T-helper 9 cell (primary cell): Measurements from ENCODE around the gene NIPAL1.
A peak's percentile ranks its signal among the peaks of the same experiment; 100 is the strongest.

Source experiments
- DNase-seq: peaks from one replicate; pipeline ENCODE4 v3.0.0-alpha.2; 2020

Gene NIPAL1

DNA sequence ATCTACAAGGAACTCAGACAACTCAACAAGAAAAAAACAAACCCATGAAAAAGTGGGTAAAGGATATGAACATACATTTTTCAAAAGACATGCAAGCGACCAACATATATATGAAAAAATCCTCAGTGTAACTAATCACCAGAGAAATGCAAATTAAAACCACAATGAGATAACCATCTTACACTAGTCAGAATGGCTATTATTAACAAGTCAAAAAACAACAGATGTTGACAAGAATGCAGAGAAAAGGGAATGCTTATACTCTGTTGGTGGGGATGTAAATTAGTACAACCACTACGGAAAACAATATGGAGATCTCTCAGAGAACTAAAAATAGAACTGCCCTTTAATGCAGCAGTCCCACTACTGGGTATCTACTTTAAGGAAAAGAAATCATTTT is 12.1 kb downstream of the NIPAL1 start:
- DNase-seq, result no peak

DNA sequence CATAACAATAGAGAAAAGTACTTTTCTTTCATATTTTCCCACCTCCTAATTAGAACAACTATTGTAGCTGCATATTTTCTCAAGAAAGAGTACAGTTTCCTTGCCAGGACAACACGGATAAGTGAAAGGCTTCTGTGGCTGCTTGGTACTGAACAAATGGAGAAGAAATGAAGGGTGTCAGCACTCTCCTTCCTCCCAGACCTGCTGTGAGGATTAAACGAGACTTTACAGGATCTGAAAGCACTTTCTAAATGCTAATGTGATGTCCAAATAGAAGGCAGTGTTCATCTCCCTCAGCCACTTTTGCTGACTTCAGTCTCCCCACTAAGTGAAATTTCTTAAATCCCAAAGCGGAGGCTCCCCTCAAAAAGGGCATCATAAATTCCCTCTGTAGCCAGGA is 13.9 kb downstream of the NIPAL1 start:
- DNase-seq, result no peak

DNA sequence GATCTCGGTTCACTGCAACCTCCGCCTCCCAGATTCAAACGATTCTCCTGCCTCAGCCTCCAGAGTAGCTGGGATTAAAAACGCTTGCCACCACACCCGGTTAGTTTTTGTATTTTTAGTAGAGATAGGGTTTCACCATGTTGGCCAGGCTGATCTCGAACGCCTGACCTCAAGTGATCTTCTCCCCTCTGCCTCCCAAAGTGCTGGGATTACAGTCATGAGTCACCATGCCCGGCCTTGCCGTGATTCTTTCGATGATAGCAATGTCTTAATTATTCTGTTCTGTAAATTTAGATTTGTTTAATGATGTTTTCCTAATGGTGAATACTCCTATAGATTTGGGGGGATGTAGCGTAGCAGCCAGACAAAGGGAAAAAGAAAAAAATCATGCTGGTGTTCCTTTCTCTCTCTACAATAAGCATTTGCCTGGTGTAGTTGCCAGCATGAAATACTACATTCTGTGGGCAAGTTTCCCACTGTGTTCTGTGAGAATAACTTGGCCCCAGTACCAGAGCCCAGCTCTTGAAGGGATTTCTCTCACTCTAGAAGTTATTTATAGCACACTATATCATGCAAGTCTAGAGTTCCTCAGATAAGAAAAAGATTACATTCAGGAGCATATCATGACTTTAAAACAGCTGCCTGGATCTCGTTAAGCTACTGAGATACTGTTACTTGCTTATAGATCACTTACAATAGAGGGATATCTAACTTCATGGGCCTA is 15.4 kb downstream of the NIPAL1 start:
- no peak for DNase-seq

DNA sequence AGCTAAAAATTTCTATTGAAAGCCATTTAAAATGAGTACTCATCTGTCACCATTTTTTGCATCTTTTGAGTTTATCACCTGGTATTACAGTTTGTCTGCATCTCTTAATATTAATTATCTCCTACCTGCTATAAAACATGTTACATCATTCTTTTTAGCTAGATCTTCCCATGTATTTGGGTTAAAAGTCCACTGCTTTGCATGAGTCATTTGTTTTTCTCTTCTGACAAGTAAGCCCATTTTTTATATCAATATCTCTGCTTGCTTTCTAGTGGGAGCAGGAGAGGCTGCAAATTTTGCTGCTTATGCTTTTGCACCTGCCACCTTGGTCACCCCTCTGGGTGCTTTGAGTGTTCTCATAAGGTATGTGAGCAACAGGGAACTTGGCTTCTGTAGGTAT is 16.1 kb downstream of the NIPAL1 start:
- no peak for DNase-seq

DNA sequence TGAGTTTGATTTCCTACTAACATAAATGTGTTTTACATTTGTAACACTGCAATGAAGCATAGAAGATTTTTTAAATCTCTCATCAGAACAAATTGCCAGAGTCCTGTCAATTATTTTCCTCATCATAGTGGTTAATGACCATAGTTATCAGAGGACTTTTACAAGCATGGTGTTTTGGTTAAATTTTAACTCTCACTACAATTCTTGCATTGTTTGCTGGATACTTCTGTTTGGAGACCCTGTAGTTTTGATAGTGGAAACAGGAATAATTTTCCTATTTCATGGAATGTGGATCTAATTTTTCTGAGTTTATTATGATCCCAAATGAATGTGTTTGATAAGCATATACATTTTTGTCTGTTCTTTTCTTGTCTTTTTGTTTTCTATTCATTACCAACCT is 16.8 kb downstream of the NIPAL1 start:
- DNase-seq, result no peak

DNA sequence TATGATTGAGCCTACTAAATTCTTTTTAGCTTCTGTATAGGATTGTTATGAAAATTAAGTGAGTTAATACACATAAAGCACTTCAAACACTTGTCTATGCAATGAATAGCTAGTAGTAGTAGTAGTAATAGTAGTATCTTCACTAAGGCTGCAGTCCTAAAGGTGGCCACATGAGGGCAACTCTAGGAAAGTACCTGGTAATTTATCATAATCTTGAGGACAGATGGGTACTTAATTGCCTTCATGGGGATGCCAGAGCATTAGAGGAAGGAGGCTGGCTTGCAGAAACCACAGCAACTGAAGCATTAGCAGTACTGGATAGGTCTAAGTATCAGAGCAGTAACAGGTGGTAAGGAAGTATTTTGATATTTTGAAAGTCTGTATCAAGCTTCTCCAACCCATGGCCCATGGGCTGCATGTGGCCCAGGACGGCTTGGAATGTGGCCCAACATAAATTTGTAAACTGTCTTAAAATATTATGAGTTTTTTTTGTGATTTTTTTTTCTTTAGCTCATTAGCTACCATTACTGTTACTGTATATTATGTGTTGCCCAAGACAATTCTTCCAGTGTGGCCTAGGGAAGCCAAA is 17.3 kb downstream of the NIPAL1 start:
- peak; percentile 42 for DNase-seq

DNA sequence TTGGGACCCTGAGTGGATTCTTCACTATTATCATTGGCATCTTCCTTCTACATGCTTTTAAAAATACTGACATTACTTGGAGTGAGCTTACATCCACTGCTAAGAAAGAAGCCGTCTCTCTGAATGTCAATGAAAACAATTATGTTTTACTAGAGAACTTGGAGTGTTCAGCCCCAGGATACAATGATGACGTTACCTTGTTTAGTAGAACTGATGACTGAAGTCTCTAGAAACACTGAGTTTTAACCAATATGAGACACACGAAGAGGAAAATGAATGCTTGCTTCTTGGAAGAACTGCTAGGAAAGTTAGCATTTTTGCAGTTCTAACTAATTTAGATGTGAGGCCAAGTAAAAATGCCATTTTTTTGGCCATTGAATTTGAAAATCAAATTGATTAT is 19.4 kb downstream of the NIPAL1 start:
- no peak for DNase-seq

DNA sequence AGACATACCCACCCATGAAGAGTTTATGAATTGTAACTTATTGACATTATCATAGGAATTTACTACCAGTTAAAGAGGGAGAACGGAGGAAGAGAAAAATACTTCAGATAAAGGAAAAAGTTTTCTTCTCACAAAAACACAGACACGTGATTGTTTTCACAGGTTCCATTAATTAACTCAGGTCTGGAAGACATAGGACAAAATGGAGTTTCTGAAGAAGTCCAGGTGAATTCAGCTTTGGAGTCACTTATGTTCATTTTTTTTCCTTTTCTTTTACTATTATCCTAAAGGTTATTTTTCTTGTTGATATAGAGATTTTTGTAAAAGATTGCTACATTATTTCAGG is 20.5 kb downstream of the NIPAL1 start:
- no peak for DNase-seq

DNA sequence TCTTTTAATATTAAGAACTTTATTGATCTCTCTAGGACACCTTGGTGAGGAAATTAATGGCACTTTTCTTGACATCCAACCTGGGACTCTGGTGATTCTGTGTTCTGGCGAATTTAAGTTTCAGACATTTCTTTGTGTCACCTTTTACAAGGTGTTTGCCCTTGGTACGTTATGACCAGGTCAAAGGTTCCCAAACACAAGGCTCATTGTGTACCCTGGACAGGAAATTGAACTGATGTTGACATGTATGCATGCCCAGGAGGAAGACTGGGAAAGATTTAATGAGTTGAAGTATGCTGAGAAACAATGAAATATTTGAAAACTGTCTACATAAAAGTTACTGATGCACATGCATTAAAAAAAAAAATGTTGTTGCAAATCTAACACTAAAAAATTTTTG is 22.1 kb downstream of the NIPAL1 start:
- DNase-seq, result no peak

DNA sequence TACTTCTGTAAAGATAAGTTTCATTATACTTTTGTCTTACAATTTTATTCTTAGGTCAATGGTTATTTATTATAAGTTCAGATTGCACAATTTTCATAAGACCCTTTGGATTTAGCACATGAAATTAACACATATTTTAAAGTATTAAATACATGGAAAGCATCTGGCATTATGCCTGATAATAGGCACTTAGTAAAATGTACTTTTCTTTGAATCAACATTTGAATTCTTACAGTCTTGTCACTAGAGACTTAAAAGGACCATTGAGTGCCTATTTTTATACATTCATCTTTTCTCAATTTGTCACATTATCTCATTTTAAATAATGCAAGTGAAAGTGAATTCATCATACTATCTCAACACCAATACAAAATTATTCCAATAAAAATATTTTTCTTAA is 23.0 kb downstream of the NIPAL1 start:
- no peak for DNase-seq

DNA sequence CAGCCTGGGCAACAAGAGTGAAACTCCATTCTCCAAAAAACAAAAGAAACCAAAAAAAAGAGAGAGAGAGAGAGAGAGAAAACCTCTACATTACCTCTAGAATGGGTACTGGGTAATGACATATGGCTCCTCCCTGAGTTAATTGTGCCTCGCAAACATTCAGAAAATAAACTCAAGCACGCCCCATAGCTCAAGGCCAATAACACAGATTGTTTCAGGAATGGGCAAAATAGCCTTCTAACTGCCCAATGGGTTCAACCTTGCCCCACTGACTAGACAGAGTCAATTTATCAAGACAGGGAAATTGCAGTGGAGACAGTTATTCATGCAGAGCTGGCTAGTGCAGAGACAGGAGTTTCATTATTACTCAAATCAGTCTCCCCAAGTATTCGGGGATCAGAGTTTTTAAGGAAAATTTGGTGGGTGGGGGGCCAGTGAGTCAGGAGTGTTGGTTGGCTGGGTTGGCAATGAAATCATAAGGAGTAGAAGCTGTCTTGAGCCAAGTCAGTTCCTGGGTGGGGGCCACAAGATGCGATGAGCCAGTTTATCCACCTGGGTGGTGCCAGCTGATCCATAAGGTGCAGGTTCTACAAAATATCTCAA is 25.1 kb downstream of the NIPAL1 start:
- no peak for DNase-seq

DNA sequence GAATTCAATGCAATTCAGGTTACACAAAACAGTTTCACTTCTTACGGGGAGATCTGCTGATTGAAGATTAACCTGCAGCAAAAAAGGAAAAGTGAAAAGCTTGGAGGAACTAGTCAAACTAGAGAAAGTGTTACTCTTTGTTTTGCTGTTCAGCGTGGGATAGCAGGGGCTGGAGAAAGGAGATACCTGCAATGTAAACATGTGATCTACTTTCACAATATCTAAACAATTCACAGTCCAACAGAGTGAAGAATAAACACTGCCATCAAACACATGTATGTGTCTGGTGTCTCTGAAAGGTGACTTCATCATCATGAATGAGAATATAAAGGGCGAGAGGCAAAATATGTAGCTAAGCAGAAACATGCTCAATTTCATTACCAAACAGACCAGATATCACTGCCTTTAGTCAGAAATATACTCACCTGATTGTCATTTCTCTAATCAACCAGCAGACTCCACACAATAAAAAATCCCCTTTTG is 26.4 kb downstream of the NIPAL1 start:
- DNase-seq, result no peak

DNA sequence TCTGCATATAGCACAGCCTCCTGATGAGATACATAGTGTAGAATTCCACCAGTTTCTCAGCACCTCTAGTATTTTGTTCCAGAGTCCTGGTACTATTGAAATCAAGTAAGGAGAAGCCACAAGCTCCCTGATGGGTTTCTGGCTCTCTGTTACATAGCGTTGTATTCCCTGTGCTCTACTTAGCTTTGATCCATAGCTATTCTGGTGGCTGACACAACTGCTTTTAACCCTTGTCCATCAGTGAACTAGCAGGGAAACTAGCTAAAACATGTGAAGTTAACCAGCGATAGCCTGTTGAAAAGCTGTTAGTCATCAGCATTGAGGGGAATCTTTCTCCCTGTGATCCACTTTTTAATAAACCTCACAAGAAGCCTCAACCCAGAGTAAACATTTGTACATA is 26.9 kb downstream of the NIPAL1 start:
- DNase-seq, result no peak

DNA sequence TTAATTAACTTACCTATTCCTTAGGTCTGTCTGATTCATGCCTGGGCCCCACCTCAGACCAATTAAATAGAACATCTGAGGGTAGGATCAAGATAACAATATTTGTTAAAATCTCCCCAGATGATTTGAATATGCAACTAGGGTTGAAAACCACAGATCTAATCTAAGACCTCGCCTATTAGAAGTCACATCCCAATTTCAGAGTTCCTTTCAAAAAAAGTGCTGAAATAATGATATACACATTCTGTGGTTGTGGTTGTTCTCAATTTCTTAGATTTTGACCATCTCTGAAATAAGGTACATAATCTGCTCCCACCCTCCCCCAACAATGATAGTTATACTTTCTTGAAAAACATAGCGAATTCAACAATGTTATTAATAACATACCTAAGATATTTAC is 27.7 kb downstream of the NIPAL1 start:
- DNase-seq, result no peak

DNA sequence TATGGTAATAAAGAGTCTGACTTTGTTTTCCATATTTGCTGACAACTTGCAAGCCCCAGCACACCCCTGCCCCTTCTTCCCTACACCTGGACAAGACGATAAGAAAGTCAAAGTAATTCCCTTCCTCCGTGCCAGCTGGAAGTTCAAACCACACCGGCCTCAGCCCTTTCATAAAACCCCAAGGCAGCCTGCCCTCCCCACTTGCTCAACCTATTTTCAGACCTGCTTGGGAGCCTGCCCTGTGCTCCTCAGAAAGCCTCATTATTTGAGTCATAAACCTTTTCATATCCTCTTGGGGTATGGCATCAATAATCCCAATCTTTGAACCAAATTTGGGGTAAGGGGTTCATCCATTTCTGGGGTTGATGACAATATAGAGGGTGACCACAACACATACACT is 29.5 kb downstream of the NIPAL1 start:
- no peak for DNase-seq

DNA sequence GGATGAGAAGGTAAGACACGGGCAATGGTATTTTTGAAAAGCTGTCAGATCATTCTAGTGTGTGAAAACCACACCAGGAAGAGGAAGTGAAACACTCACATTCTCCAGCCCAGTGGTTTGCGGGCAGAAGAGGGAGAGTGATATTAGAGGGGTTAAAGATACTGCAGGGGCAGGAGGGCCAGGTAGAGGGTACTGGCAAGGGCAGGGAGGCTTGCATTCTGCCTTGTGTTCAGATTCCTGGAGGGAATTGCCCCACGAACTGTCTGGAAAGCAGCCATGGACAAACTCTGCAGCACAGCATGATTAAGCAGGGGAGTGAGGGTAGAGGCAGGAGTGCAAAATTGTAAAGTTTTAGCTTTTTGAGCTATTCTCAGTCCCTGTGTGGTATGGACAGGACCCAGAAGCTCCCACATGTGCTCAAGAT is 30.9 kb downstream of the NIPAL1 start:
- peak; percentile 24 for DNase-seq

DNA sequence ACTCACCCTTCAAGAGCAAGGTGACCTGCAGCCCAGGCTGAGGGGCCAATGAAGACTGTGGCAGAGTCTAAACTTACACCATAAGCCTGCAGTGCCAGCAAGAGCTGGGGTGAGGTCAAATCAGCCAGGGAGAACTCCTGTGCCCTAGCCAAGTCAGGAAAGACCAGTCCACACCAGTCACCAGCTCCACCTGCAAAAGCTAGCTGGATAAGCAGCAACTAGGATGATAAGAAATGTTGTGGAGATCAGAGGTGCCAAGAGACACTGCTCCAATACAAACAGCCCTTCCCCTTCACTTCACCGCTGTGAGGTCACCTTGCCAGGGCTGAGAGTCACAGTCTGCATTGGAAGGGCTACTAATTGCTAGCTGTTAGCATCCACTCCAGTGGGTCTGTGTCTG is 31.3 kb downstream of the NIPAL1 start:
- no peak for DNase-seq

DNA sequence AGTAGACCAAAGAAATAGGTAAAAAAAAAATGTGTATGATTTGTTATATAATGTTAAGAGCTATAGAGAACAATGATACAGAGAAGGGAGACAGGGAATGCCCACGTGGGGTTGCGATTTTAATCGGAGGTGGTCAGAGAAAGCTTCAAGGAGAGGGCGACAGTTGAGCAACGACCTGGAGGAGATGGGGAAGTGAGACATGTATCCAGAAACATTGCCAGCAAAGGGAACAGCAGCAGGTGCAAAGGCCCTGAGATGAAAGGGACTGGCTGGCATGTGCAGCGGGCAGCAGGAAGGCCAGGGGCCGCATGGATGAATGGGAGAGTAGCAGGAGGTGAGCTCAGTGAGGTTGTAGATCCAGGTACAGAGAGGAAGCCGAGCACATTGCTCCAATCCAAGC is 32.9 kb downstream of the NIPAL1 start:
- DNase-seq, result no peak

DNA sequence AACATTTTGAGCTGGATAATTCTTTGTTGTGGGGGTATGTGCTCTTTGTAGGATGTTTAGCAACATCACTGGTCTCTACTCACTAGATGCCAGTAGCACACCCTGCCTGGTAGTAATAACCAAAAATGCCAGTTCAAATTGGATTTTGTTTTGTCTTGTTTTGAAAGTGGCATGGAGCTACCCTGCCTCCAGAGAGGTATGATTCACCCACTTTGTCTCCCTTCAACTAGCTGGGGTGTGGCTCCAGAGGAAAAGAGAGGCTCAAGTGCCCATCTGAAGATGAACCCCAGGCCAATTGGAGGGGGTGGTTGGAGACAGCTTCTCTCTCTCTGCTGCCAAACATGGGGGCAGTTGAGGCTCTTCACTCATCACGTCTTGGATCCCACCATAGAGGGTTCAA is 34.5 kb downstream of the NIPAL1 start:
- no peak for DNase-seq

DNA sequence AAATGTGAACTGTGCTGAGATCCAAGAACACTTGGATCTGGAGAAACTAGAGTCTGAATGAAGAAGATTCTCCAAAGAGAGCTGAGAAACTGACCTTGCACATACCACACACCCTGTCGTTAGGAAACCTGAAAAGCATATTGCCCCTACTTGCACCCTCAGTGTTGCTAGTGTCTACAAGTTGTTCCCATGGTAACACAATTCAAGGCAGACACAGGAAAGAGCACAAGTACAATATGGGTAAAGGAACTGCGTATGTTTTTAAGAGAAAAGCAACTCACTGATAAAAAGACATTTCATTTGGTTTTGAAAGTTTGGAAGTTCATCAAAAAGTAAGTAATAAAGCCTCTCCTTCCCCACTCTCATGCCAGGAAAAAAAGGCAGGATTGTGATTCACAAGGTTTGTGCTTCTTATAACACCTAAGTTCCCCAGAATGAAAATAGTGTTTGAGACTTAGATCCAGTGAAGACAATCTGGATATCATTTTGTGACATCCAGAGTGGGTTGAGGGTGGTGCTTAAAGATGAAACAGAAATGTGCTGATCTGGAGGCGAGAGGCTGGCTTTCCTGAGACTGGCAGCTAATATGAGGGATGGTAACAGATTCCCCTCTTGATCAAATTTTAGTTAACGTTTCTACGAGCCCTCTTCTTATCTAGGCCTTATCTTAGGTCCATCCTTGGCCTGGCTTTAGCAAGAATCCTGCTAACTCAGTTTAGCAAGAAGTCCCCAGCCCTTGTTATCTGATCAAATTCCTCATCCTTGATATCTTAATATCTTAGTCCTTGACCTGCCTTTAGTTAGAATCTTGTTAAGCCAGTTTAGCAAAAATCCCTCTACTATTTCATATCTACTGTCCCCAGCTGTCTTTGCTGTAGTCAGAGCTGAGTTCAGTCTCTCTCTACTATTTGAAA is 42.3 kb downstream of the NIPAL1 start:
- no peak for DNase-seq

DNA sequence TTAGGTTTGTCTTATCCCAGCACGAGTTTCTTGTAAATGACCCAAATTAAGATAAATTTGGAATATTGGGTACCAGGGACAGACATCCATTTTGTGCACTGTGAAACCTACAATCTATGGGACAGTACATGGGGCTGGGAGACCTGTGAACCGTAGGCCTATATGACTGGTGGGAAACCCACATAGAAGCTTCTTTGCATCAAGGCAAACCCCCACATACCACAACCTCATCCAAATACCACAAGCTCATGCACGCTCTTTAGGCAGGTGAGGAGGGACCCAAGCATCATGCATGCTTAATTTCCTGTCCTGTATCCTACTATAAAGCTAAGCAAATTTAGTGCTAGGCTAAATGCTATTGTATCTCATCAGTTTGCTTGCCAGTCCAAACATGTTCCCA is 47.8 kb downstream of the NIPAL1 start:
- DNase-seq, result no peak

DNA sequence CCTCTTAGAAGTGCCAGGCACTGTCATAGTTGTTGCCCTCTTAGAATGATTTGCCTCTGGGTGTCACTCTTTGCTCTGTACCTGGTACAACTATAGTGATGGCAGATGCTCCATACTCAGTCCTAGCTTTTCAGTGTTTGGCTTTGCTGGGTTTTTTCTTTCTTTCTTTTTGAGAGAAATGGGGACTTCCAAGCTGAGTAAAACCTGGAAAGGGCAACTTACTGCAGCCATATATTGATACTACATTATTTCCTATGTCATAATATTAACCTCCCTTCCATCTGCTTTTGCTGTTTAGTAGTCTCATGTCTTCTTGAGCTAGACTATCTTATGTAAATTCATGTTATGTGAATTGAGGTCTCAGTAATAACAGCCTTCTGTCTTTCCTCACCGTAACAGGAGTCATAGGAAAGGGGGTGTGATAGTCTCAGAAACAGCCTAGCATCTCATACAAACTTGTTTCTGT is 49.0 kb downstream of the NIPAL1 start:
- no peak for DNase-seq

DNA sequence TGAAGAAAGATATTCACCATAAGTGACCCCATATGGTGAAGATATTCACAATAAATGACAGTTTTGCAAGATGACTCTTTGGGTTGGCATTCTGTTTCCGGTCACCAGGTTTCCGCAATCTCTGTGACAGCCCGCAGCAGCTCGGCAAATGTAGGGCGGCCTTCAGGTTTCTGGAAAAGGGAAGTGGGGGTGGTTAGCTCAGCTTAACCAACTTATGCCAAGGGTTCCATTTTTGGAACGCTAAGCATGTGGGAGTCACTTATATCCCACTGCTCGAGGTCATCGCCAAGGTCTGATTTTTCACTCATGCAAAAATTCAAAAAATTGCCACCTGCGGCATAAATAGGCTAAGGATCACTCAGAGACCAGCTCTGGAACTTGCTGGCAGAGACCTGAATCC is 51.0 kb downstream of the NIPAL1 start:
- DNase-seq, result no peak
